ENCODE results near the gene LAPTM5. TPM values are rescaled to one million over a fixed set of nuclear protein-coding genes. Genes with fewer than 3 reads are reported as not detected.
A peak's percentile ranks its signal among the peaks of the same experiment; 100 is the strongest.

LAPTM5 gene
- total and polyA plus RNA-seq, 2 of the 8 experiments (the other 6 are each of a cell fraction or from before 2014, with no cell fraction given) = 0.37 to 1.4 TPM

GRCh38 chr1:30713311-30713710 lies 44.3 kb downstream of the LAPTM5 start:
- H3K23ac ChIP-seq (ENCODE audit: insufficient read length) = no peak overlapping the region
- H4K20me1 ChIP-seq (replicated peaks in 1 of 2; ENCODE audit: control insufficient read depth in 1 of 2, insufficient read depth in 2 of 2, low read length in 2 of 2) = no peaks in the 10 kb centered on the region
- no peak overlapping the region for H2BK20ac ChIP-seq (ENCODE audit: low read length)
- H3K79me2 ChIP-seq (ENCODE audit: control insufficient read depth in 1 of 2, insufficient read depth in 2 of 2, low read length in 2 of 2) = no peaks in the 10 kb centered on the region
- no peak overlapping the region for H3K4ac ChIP-seq (replicated peaks; ENCODE audit: insufficient read length, low read depth, low read length)
- no peak overlapping the region for H3K14ac ChIP-seq (ENCODE audit: insufficient read length)
- no peaks in the 10 kb centered on the region for H3K36me3 ChIP-seq (ENCODE audit: control insufficient read depth in 2 of 4, insufficient read depth in 4 of 4, low read length in 3 of 4)
- POLR2A ChIA-PET (ENCODE audit: partially characterized antibody) = no interaction called here
- H2AFZ ChIP-seq (ENCODE audit: low read length) = no peak overlapping the region
- H3K9ac ChIP-seq (replicated peaks in 1 of 4; ENCODE audit: extremely low read depth in 1 of 4, low read depth in 3 of 4, low read length in 3 of 4) = no peak overlapping the region
- DNase-seq (ENCODE audit: low read depth in 1 of 2, low spot score in 2 of 2) = no peak
- no peak overlapping the region for H3K56ac ChIP-seq (replicated peaks; ENCODE audit: insufficient read length, low read depth, low read length)
- no peaks in the 10 kb centered on the region for H3K27me3 ChIP-seq (replicated peaks in 1 of 4; ENCODE audit: control insufficient read depth in 3 of 4, extremely low read depth in 1 of 4, insufficient read depth in 3 of 4, low read length in 3 of 4)
- H4K8ac ChIP-seq (ENCODE audit: extremely low read depth, insufficient read depth, low read length) = peak overlapping the region; percentile 57
- H3K79me1 ChIP-seq (ENCODE audit: low read depth, low read length) = no peaks in the 10 kb centered on the region
- no peak overlapping the region for H3K4me2 ChIP-seq (ENCODE audit: insufficient read depth in 1 of 2, low read depth in 2 of 2, low read length in 2 of 2)
- H3K9me3 ChIP-seq (ENCODE audit: insufficient read depth in 2 of 2, low read depth in 1 of 2, low read length in 1 of 2) = peaks cover 10 to 11% of the 10 kb centered on the region in 2 experiments
- H3K4me1 ChIP-seq (replicated peaks in 1 of 4; ENCODE audit: control insufficient read depth in 3 of 4, insufficient read depth in 4 of 4, low read length in 3 of 4) = no peaks in the 10 kb centered on the region; a peak in 1 of 7 replicates
- H4K91ac ChIP-seq (replicated peaks; ENCODE audit: insufficient read length, low read length) = no peak overlapping the region
- no peak overlapping the region for H3K4me3 ChIP-seq (ENCODE audit: extremely low read depth in 1 of 4, insufficient read depth in 2 of 4, low read depth in 3 of 4, low read length in 4 of 4)
- H2BK12ac ChIP-seq (ENCODE audit: low read depth, low read length) = 0 out of 2 replicates have a peak overlapping the region, but pooled peaks have one; percentile 17
- no peak overlapping the region for H2BK120ac ChIP-seq (replicated peaks; ENCODE audit: low read depth, low read length)
- CTCF ChIA-PET (ENCODE audit: partially characterized antibody) = interaction anchor here (0.7 to 55.1 kb wide), 3 partner anchors 15 to 53 kb away, joined by 3 to 1640 read pairs (median 3); partner anchors contain the start of gene LAPTM5
- 78% methylated on average over 12 of the region's 12 CpGs; no CpG with 5 or more reads in 1 of the 2 experiments for WGBS, 2 experiments (ENCODE audit: extremely low coverage in 1 of 2, insufficient coverage in 1 of 2, insufficient read length in 1 of 2, insufficient replicate concordance in 2 of 2, low coverage in 1 of 2, low lambda C conversion rate in 2 of 2, missing lambda C conversion rate in 1 of 2)
- peak overlapping the region; percentile 35; the same call in 1 of the 2 replicates for H2BK5ac ChIP-seq (ENCODE audit: low read depth, low read length)
- no peak for FAIRE-seq
- H3K27ac ChIP-seq (ENCODE audit: low read depth, low read length) = no peak overlapping the region
- H3K23me2 ChIP-seq (ENCODE audit: low read depth, low read length) = peaks cover 5% of the 10 kb centered on the region; the same call in 1 of the 2 replicates
- peak overlapping the region; percentile 39; the same call in 1 of the 2 replicates for H2AK5ac ChIP-seq (ENCODE audit: low read depth, low read length)
- H3K18ac ChIP-seq (ENCODE audit: extremely low read depth, low read length) = no peak overlapping the region
- no peak overlapping the region for H4K5ac ChIP-seq (ENCODE audit: insufficient read length, low read depth, low read length)
- H2BK15ac ChIP-seq (ENCODE audit: low read length) = no peak overlapping the region
- no peak for TF ChIP-seq FOSL1 (IDR thresholded peaks at IDR 0.05; ENCODE audit: insufficient read depth, low read depth, low read length)
- TF ChIP-seq TCF12 (IDR thresholded peaks at IDR 0.05; ENCODE audit: low read depth, low read length) = no peak
- TF ChIP-seq POLR2A (IDR thresholded peaks at IDR 0.05; ENCODE audit: control extremely low read depth in 1 of 2, low read depth in 2 of 2, low read length in 2 of 2) = no peak
- no peak for TF ChIP-seq HDAC2 (IDR thresholded peaks at IDR 0.05; ENCODE audit: borderline replicate concordance in 1 of 2, low read depth in 2 of 2, low read length in 2 of 2)
- TF ChIP-seq RAD21 (IDR thresholded peaks at IDR 0.05 in 1 of 2, conservative IDR thresholded peaks at IDR 0.05 in 1 of 2; ENCODE audit: low read depth in 2 of 2, low read length in 2 of 2) = no peak
- no peak for TF ChIP-seq HDAC6 (IDR thresholded peaks at IDR 0.05; ENCODE audit: low read depth, low read length)
- no peak for TF ChIP-seq RNF2 (IDR thresholded peaks at IDR 0.05; ENCODE audit: borderline replicate concordance, low read depth, low read length, missing control alignments, poor library complexity, severe bottlenecking)
- TF ChIP-seq MAX (IDR thresholded peaks at IDR 0.05) = no peak
- TF ChIP-seq POU5F1 (IDR thresholded peaks at IDR 0.05; ENCODE audit: low read depth, low read length) = no peak
- TF ChIP-seq SUZ12 (IDR thresholded peaks at IDR 0.05; ENCODE audit: low read length) = no peak
- no peak for TF ChIP-seq USF2 (IDR thresholded peaks at IDR 0.05; ENCODE audit: low read length)
